NCI-H774 (cell line): ENCODE results near the gene IL2RG.

Experiments used
- DNase-seq: peaks from one replicate; lab custom pipeline; 2025; lab: John Stamatoyannopoulos, UW

IL2RG gene

GRCh38 chrX:71068044-71068918 lies 43.1 kb downstream of the IL2RG start, which contains the start of gene SNX12:
TSS of gene SNX12 (minus strand) at chrX:71068334. CDS start at chrX:71068306, 28 bp downstream.
- peak; percentile 87 for DNase-seq

- no peak for DNase-seq
These were observed 43.7 kb downstream of the IL2RG start for GRCh38 chrX:71067712-71068043.

DNA sequence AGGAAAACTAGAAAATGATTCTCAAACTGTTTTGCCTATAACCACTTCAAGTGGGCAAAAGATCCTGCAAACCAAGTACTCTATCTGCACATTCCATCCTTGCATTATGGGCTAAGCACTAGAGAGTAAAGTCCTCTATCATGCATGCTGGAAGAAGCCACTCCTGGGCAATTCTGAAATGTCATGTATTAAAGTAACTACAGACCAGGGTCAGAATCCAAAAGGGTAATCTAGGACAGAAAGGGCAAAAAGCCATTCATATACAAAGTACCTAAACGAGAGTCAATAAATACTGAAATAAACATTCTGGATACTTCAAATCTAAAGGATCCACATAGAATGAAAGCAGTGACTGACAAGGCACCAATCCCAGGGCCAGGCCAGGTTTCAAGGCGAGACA lies 44.3 kb downstream of the IL2RG start:
- DNase-seq: no peak

- DNase-seq: no peak
These were observed 51.2 kb downstream of the IL2RG start for GRCh38 chrX:71060127-71060526.

GRCh38 chrX:71057848-71058530 lies 53.4 kb downstream of the IL2RG start:
- DNase-seq: no peak
